WERI-Rb-1 (cell line): ENCODE measurements around the gene RALBP1.

Source experiments
- DNase-seq: peaks from one replicate; pipeline ENCODE4 v3.0.0-alpha.2; 2020
- H3K27ac ChIP-seq: fragments of 250-450 bp; sonication (Bioruptor Pico); 2 replicates; pipeline ENCODE4 v1.5.1; 2020; ENCODE audit warnings: mild to moderate bottlenecking, moderate library complexity
- H3K27me3 ChIP-seq: fragments of 250-450 bp; sonication (Bioruptor Pico); 2 replicates; pipeline ENCODE4 v1.5.1; 2021; ENCODE audit warnings: mild to moderate bottlenecking, low read depth, moderate library complexity; ENCODE audit not compliant: insufficient read depth, severe bottlenecking
- H3K36me3 ChIP-seq: fragments of 250-450 bp; sonication (Bioruptor Pico); 2 replicates; pipeline ENCODE4 v1.5.1; 2020; ENCODE audit warnings: mild to moderate bottlenecking, moderate library complexity
- H3K4me3 ChIP-seq: 2 replicates; pipeline ENCODE4 v1.5.1; 2011; ENCODE audit warnings: low read depth, mild to moderate bottlenecking, control low read depth, low read length
- H3K9me3 ChIP-seq: fragments of 250-450 bp; sonication (Bioruptor Pico); 2 replicates; pipeline ENCODE4 v1.5.1; 2021; ENCODE audit warnings: mild to moderate bottlenecking, moderate library complexity; ENCODE audit not compliant: severe bottlenecking
- TF ChIP-seq, protein P1 (sequence below): IDR thresholded peaks from 2 replicates; pipeline ENCODE4 v1.5.1; 2011; ENCODE audit warnings: low read depth, mild to moderate bottlenecking, control low read depth, inconsistent platforms, low read length

RALBP1 gene

DNA sequence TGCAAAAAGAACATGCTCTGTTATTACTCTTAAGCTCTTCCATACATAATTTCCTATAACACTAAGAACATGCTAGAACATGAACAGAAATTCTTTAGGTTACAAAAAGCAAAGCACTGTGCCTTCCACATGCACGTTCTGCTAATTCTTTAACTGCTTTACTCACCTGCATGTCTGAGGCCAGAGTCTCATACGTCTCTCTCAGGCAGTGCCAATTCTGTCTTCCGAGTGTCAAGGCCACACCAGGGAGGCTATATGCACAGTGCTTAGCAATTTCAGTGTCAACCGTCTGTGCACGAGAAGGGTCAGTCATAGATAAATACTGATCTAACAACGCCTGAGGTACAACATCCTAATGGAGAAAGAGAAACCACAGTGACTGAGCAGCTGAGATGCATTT is 83.9 kb downstream of the RALBP1 start:
- H3K9me3 ChIP-seq, result no peaks in the 10 kb centered on the region
- H3K36me3 ChIP-seq, result peaks cover 83% of the 10 kb centered on the region
- H3K27me3 ChIP-seq, result no peaks in the 10 kb centered on the region
- H3K4me3 ChIP-seq, result no peak overlapping the region
- DNase-seq, result no peak
- H3K27ac ChIP-seq, result no peak overlapping the region
- TF ChIP-seq, protein P1, sequence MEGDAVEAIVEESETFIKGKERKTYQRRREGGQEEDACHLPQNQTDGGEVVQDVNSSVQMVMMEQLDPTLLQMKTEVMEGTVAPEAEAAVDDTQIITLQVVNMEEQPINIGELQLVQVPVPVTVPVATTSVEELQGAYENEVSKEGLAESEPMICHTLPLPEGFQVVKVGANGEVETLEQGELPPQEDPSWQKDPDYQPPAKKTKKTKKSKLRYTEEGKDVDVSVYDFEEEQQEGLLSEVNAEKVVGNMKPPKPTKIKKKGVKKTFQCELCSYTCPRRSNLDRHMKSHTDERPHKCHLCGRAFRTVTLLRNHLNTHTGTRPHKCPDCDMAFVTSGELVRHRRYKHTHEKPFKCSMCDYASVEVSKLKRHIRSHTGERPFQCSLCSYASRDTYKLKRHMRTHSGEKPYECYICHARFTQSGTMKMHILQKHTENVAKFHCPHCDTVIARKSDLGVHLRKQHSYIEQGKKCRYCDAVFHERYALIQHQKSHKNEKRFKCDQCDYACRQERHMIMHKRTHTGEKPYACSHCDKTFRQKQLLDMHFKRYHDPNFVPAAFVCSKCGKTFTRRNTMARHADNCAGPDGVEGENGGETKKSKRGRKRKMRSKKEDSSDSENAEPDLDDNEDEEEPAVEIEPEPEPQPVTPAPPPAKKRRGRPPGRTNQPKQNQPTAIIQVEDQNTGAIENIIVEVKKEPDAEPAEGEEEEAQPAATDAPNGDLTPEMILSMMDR, result no peak

DNA sequence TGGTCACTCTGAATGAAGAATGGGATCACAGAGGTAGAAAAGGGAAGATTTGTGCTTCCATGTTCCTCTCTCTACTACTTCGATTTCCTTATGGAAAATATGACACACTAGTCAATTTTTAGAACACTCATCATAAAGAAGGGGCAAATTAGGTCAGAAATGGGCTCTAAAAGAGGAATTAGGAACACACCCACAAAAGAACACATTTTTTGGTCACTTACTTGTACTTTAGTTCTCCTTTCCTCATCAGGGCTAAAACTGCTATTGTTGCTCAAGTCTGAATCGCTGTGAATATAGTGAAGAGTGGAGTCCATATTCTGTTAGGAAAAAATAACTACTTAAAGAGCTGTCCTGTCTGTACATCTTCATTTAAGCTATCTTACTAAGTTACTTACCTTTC is 86.4 kb downstream of the RALBP1 start:
- no peak overlapping the region for H3K4me3 ChIP-seq
- H3K27ac ChIP-seq, result no peak overlapping the region
- DNase-seq, result no peak
- no peaks in the 10 kb centered on the region for H3K27me3 ChIP-seq
- H3K36me3 ChIP-seq, result peaks cover 58% of the 10 kb centered on the region
- no peaks in the 10 kb centered on the region for H3K9me3 ChIP-seq
- TF ChIP-seq, protein P1, result no peak

DNA sequence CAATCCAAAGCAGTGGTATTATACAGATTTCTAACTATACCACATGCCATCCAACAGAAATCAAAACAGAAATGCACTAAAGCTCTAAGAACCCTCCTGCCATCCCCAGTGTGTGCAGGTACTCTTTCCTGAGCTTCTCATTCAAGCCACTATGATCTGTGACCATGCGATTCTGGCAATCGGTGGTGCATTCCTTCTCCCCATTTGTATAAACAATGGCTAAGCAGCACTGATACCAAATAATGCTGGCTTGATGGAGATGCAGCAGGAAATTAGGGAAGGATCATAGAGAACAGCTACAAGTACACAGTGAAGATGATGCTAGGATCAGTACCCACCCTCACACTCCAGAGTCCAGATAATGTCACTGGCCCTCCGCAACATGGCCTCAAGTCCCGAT is 87.3 kb downstream of the RALBP1 start:
- DNase-seq, result no peak
- H3K4me3 ChIP-seq, result no peak overlapping the region
- H3K27me3 ChIP-seq, result no peaks in the 10 kb centered on the region
- no peaks in the 10 kb centered on the region for H3K9me3 ChIP-seq
- TF ChIP-seq, protein P1, result no peak
- H3K27ac ChIP-seq, result no peak overlapping the region
- H3K36me3 ChIP-seq, result peaks cover 57% of the 10 kb centered on the region

DNA sequence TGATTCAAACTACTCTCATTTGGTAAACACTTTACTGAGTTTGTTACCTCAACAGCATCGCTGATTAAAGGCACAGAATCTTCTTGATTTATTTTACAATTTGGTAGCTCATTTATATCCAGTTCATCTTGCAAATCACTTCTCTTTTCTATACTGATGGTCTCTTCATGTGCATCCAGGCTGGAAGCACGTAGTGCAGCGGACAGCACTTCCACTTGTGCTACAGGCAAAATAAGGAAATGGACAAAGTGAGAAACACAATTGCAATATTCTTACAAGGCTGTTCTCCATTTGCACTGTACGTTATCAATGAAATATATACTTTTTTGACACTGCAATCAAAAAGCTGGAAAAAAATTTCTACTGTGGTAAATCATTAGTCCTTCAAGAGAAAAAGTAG is 88.0 kb downstream of the RALBP1 start:
- no peak for DNase-seq
- H3K27ac ChIP-seq, result no peak overlapping the region
- H3K4me3 ChIP-seq, result no peak overlapping the region
- no peaks in the 10 kb centered on the region for H3K27me3 ChIP-seq
- no peaks in the 10 kb centered on the region for H3K9me3 ChIP-seq
- H3K36me3 ChIP-seq, result peaks cover 64% of the 10 kb centered on the region
- TF ChIP-seq, protein P1, result no peak

DNA sequence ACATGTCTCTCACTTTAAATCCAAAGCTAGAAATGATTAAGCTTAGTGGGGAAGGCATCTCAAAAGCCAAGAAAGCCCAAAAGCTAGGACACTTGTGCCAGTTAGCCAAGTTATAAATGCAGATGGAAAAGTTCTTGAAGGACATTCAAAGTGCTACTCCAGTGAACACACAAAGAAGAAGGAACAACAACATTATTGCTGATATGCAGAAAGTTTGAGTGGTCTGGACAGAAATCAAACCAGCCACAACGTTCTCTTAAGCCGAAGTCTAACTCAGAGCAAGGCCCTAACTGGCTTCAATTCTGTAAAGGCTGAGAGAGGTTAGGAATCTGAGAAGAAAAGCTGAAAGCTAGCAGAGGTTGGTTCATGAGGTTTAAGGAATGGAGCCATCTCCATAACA is 90.1 kb downstream of the RALBP1 start:
- H3K4me3 ChIP-seq, result no peak overlapping the region
- peaks cover 60% of the 10 kb centered on the region for H3K36me3 ChIP-seq
- no peak for DNase-seq
- no peaks in the 10 kb centered on the region for H3K9me3 ChIP-seq
- TF ChIP-seq, protein P1, result no peak
- H3K27ac ChIP-seq, result no peak overlapping the region
- no peaks in the 10 kb centered on the region for H3K27me3 ChIP-seq

DNA sequence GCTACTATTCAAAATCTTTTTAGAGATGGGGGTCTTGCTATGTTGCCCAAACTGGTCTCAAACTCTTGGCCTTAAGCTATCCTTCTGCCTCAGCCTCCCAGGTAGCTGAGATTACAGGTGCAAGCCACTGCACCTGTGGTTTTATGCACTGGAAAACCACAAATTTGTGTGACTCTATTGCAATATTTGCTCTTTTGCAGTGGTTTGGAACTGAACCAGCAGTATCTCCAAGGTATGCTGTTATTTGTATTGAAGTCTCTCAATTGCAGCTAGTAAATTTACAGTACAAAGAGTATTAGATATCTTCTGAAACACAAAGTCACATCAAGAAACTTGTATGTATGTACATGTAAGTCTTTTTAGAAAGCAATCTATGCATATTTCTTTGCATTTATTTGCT is 92.9 kb downstream of the RALBP1 start:
- H3K27me3 ChIP-seq, result no peaks in the 10 kb centered on the region
- no peak for DNase-seq
- H3K27ac ChIP-seq, result no peak overlapping the region
- H3K9me3 ChIP-seq, result no peaks in the 10 kb centered on the region
- no peak overlapping the region for H3K4me3 ChIP-seq
- peaks cover 53% of the 10 kb centered on the region for H3K36me3 ChIP-seq
- TF ChIP-seq, protein P1, result no peak
